H1 (cell line): ENCODE data around the gene HSDL2.

Experiments
- BRCA1 ChIP-seq: IDR thresholded peaks from 2 replicates; pipeline ENCODE4 v1.6.1; 2012; ENCODE audit warnings: low read depth, low read length, improper control_type of control experiment
- CBX5 ChIP-seq: fragments of 300-800, 300-1000 bp; sonication (generic); IDR thresholded peaks from 2 replicates; pipeline ENCODE4 v1.7.1; 2016; ENCODE audit warnings: antibody characterized with exemption, low read length, low read depth
- EP300 ChIP-seq, 2 experiments: IDR thresholded peaks; 1 replicate in 1 of 2; 2 replicates in 1 of 2; pipeline ENCODE4 v1.6.1; 2011 to 2012; ENCODE audit warnings: low read depth in 2 of 2, low read length in 2 of 2, mild to moderate bottlenecking in 2 of 2, borderline replicate concordance in 1 of 2, inconsistent platforms in 1 of 2, moderate library complexity in 1 of 2
- EZH2 ChIP-seq: fragments of 200-600 bp; sonication (generic); IDR thresholded peaks from 2 replicates; pipeline ENCODE4 v1.7.1; 2012; ENCODE audit warnings: low read depth, mild to moderate bottlenecking, moderate library complexity, low read length, inconsistent platforms; ENCODE audit not compliant: severe bottlenecking
- POLR2A ChIP-seq, 2 experiments: IDR thresholded peaks; 1 replicate in 1 of 2; 2 replicates in 1 of 2; pipeline ENCODE4 v1.6.1; 2011; ENCODE audit warnings: low read depth in 2 of 2, low read length in 2 of 2, mild to moderate bottlenecking in 2 of 2; ENCODE audit errors: control extremely low read depth in 1 of 2
- POLR2AphosphoS5 ChIP-seq: IDR thresholded peaks from 2 replicates; pipeline ENCODE4 v1.6.1; 2011; ENCODE audit warnings: low read depth, low read length
- SUZ12 ChIP-seq: fragments of 200-600 bp; sonication (generic); IDR thresholded peaks from 2 replicates; pipeline ENCODE4 v1.6.1; 2012; ENCODE audit warnings: mild to moderate bottlenecking, inconsistent platforms, low read length, moderate library complexity, mixed read lengths
- TF ChIP-seq, protein P1 (sequence below): IDR thresholded peaks from 2 replicates; pipeline ENCODE4 v1.6.1; 2011; ENCODE audit warnings: low read length, improper control_type of control experiment
- TF ChIP-seq, protein P2 (sequence below): IDR thresholded peaks from 2 replicates; pipeline ENCODE4 v1.6.1; 2012; ENCODE audit warnings: inconsistent platforms

DNA sequence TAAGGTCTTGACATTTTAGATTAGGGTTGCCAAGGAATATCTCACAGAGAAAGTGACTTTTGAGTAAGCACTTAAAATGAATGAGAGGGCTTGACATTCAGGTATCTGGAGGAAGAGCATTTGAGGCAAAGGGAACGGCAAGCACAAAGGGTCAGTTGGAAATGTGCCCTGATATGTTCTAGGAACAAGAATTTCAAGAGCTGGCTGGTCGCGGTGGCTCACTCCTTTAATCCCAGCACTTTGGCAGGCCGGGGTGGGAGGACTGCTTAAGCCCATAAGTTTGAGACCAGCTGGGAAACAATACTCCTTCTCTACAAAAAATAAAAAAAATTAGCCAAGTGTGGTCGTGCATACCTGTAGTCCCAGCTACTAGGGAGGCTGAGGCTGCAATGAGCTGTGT lies 123.3 kb downstream of the HSDL2 start:
- TF ChIP-seq, protein P1, sequence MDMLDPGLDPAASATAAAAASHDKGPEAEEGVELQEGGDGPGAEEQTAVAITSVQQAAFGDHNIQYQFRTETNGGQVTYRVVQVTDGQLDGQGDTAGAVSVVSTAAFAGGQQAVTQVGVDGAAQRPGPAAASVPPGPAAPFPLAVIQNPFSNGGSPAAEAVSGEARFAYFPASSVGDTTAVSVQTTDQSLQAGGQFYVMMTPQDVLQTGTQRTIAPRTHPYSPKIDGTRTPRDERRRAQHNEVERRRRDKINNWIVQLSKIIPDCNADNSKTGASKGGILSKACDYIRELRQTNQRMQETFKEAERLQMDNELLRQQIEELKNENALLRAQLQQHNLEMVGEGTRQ, result no peak
- TF ChIP-seq EZH2 (no peak), EP300 (IDR thresholded peaks at IDR 0.05; ENCODE audit: borderline replicate concordance in 1 of 2, low read depth in 2 of 2, low read length in 2 of 2) (no peak), BRCA1 (no peak), CBX5 (no peak), SUZ12 (no peak), POLR2A (IDR thresholded peaks at IDR 0.05; ENCODE audit: control extremely low read depth in 1 of 2, low read depth in 2 of 2, low read length in 2 of 2) (no peak), POLR2AphosphoS5 (no peak)
- TF ChIP-seq, protein P2, sequence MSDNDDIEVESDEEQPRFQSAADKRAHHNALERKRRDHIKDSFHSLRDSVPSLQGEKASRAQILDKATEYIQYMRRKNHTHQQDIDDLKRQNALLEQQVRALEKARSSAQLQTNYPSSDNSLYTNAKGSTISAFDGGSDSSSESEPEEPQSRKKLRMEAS, result no peak
